ENCODE data around the gene LITAF.
"Not testable (repeated sequence)": the region's sequence is repeated elsewhere in the genome, so short reads cannot be mapped to it uniquely, and the experiment has no call there.

The LITAF gene

GRCh38 chr16:11513366-11513765, 73.4 kb downstream of the LITAF start:
- DNase-seq, result not testable (repeated sequence)

GRCh38 chr16:11511801-11512200, 74.9 kb downstream of the LITAF start:
- no peak for DNase-seq

GRCh38 chr16:11511328-11511727, 75.4 kb downstream of the LITAF start:
- DNase-seq, result no peak

GRCh38 chr16:11510178-11510973, 76.3 kb downstream of the LITAF start:
- no peak for DNase-seq

GRCh38 chr16:11507991-11508390, 78.7 kb downstream of the LITAF start:
- no peak for DNase-seq

GRCh38 chr16:11507350-11507749, 79.4 kb downstream of the LITAF start:
- DNase-seq, result no peak

- DNase-seq, result no peak
These were observed 79.9 kb downstream of the LITAF start for GRCh38 chr16:11506741-11507305.

- DNase-seq, result not testable (repeated sequence)
These were observed 82.5 kb downstream of the LITAF start for GRCh38 chr16:11504261-11504660.

GRCh38 chr16:11503566-11503965, 83.2 kb downstream of the LITAF start:
- DNase-seq, result no peak

- no peak for DNase-seq
These were observed 84.5 kb downstream of the LITAF start for GRCh38 chr16:11502239-11502638.

GRCh38 chr16:11501632-11502031, 85.1 kb downstream of the LITAF start:
- no peak for DNase-seq

GRCh38 chr16:11500700-11501346, 85.9 kb downstream of the LITAF start:
- DNase-seq, result no peak

- no peak for DNase-seq
These were observed 87.2 kb downstream of the LITAF start for GRCh38 chr16:11499295-11500089.

GRCh38 chr16:11498683-11499082, 88.0 kb downstream of the LITAF start:
- no peak for DNase-seq

GRCh38 chr16:11497851-11498289, 88.8 kb downstream of the LITAF start:
- no peak for DNase-seq

Measured in stimulated activated CD8-positive, alpha-beta memory T cell treated with anti-CD3 and anti-CD28 coated beads, Interleukin-4, amount 100 ng/mL, for 48 hours (primary cell).